CD4-positive, alpha-beta T cell (primary cell): Measurements from ENCODE around the gene KIAA1671. TPM values are rescaled to one million over a fixed set of nuclear protein-coding genes. Genes with fewer than 3 reads are reported as not detected.

ENCODE experiments used
- ATAC-seq: fragments of 200-7000 bp; cut with Tn5 transposase; one replicate; pipeline ENCODE4 v1.10.0; 2022; ENCODE audit warnings: mild to moderate bottlenecking; ENCODE audit not compliant: poor library complexity
- CTCF ChIA-PET: fragments of 350-600 bp; sonication (Branson Sonifier 250); formaldehyde crosslinking; loops from one replicate; lab custom pipeline; 2021; ENCODE audit warnings: antibody characterized with exemption, inconsistent platforms; lab: Charles Lee
- POLR2A ChIA-PET: fragments of 350-600 bp; sonication (Branson Sonifier 250); formaldehyde crosslinking; loops from one replicate; lab custom pipeline; 2021; ENCODE audit warnings: antibody characterized with exemption, inconsistent platforms; lab: Charles Lee
- DNase-seq, 14 experiments: peaks; one replicate each; pipeline ENCODE4 v3.0.0-alpha.2; 2013 to 2020; ENCODE audit warnings: mixed read lengths in 2 of 14
- H3K27ac ChIP-seq, 2 donors: one replicate each; pipeline versions ENCODE4 v1.5.1 to v1.7.0; 2013; ENCODE audit warnings: low read length in 2 of 2, low read depth in 1 of 2, mild to moderate bottlenecking in 1 of 2
- H3K27me3 ChIP-seq, 2 experiments: 1 replicate in 1 of 2; 2 replicates in 1 of 2; pipeline versions ENCODE4 v1.6.1 to v1.7.0; 2013; ENCODE audit warnings: low read length in 2 of 2, control low read depth in 1 of 2, mild to moderate bottlenecking in 1 of 2, moderate library complexity in 1 of 2; ENCODE audit not compliant: insufficient read depth in 2 of 2, control insufficient read depth in 1 of 2
- H3K36me3 ChIP-seq: one replicate; pipeline ENCODE4 v1.6.1; 2013; ENCODE audit warnings: low read length, control low read depth; ENCODE audit not compliant: insufficient read depth
- H3K4me1 ChIP-seq: one replicate; pipeline ENCODE4 v1.6.1; 2013; ENCODE audit warnings: low read length, control low read depth; ENCODE audit not compliant: insufficient read depth
- H3K4me3 ChIP-seq: one replicate; pipeline ENCODE4 v1.5.1; 2013; ENCODE audit warnings: mild to moderate bottlenecking, low read length, moderate library complexity
- H3K9me3 ChIP-seq, 2 experiments: 1 replicate in 1 of 2; 2 replicates in 1 of 2; pipeline versions ENCODE4 v1.6.1 to v1.7.0; 2013; ENCODE audit warnings: low read length in 2 of 2, mild to moderate bottlenecking in 2 of 2, control low read depth in 1 of 2, moderate library complexity in 1 of 2; ENCODE audit not compliant: control insufficient read depth in 1 of 2, insufficient read depth in 1 of 2
- H3K27ac Mint-ChIP-seq: one replicate; pipeline ENCODE4 v1.8.0; 2020; ENCODE audit warnings: mixed read lengths
- H3K27me3 Mint-ChIP-seq: one replicate; pipeline ENCODE4 v1.8.0; 2021; ENCODE audit warnings: mixed read lengths
- H3K36me3 Mint-ChIP-seq: one replicate; pipeline ENCODE4 v1.8.0; 2021; ENCODE audit warnings: low read depth, mixed read lengths
- H3K4me1 Mint-ChIP-seq: one replicate; pipeline ENCODE4 v1.8.0; 2021; ENCODE audit warnings: low read depth, mixed read lengths
- H3K4me3 Mint-ChIP-seq: one replicate; pipeline ENCODE4 v1.8.0; 2020; ENCODE audit warnings: mild to moderate bottlenecking, mixed read lengths
- H3K9me3 Mint-ChIP-seq: one replicate; pipeline ENCODE4 v1.8.0; 2020; ENCODE audit warnings: mixed read lengths
- CTCF ChIP-seq: fragments of 200-600 bp; IDR thresholded peaks from one replicate; pipeline ENCODE4 v1.8.0; 2022; ENCODE audit warnings: antibody characterized with exemption, mild to moderate bottlenecking
- intact Hi-C, 2 experiments: fragments of 100-400 bp; cut with DNase I in 1 of 2; cut with micrococcal nuclease in 1 of 2; formaldehyde crosslinking; loops; one replicate each; pipeline versions ENCODE4 v1.15.1 to v1.9.0; 2023 to 2025; cut with DNase I, micrococcal nuclease
- total RNA-seq, 174 experiments: library from RNA in 2 of 174; stranded (reverse) in 2 of 174; gene quantifications; one replicate each; pipeline ENCODE4 v1.2.3 and lab custom pipeline; 2021 to 2026

The KIAA1671 gene
- total RNA-seq, 2 experiments from 2014 or later, result 2.6 to 2.9 TPM

- DNase-seq (no peak), ATAC-seq (no peak)
- Histone ChIP-seq H3K27ac (no peak overlapping the region), H3K4me3 (no peak overlapping the region), H3K9me3 (no peaks in the 10 kb centered on the region), H3K36me3 (no peaks in the 10 kb centered on the region), H3K27me3 (no peaks in the 10 kb centered on the region), H3K4me1 (no peaks in the 10 kb centered on the region)
- H3K9me3 Mint-ChIP-seq, result no peaks in the 10 kb centered on the region
- ChIA-PET POLR2A (no interaction called here), CTCF (no interaction called here)
- no peaks in the 10 kb centered on the region for H3K36me3 Mint-ChIP-seq
- no peak for TF ChIP-seq CTCF
- intact Hi-C loops, result no loop called here
- no peaks in the 10 kb centered on the region for H3K4me1 Mint-ChIP-seq
- H3K4me3 Mint-ChIP-seq, result no peak overlapping the region
- no peaks in the 10 kb centered on the region for H3K27me3 Mint-ChIP-seq
- H3K27ac Mint-ChIP-seq, result no peak overlapping the region
Observed at GRCh38 chr22:25039255-25039654, 86.7 kb downstream of the KIAA1671 start.

GRCh38 chr22:25039754-25040153, 87.2 kb downstream of the KIAA1671 start:
- no peaks in the 10 kb centered on the region for H3K27me3 ChIP-seq
- no peaks in the 10 kb centered on the region for H3K36me3 ChIP-seq
- no peak overlapping the region for H3K4me3 ChIP-seq
- DNase-seq, result no peak
- intact Hi-C loops, result no loop called here
- Mint-ChIP-seq H3K27ac (no peak overlapping the region), H3K36me3 (no peaks in the 10 kb centered on the region), H3K4me3 (no peak overlapping the region), H3K27me3 (no peaks in the 10 kb centered on the region), H3K9me3 (no peaks in the 10 kb centered on the region), H3K4me1 (no peaks in the 10 kb centered on the region)
- no peak overlapping the region for H3K27ac ChIP-seq
- ATAC-seq, result no peak
- ChIA-PET POLR2A (no interaction called here), CTCF (no interaction called here)
- no peaks in the 10 kb centered on the region for H3K4me1 ChIP-seq
- no peak for TF ChIP-seq CTCF
- H3K9me3 ChIP-seq, result no peaks in the 10 kb centered on the region

GRCh38 chr22:25045159-25045558, 92.6 kb downstream of the KIAA1671 start:
- no peak overlapping the region for H3K4me3 Mint-ChIP-seq
- no peak for DNase-seq
- ChIA-PET POLR2A (no interaction called here), CTCF (no interaction called here)
- H3K27me3 Mint-ChIP-seq, result no peaks in the 10 kb centered on the region
- no peak for ATAC-seq
- intact Hi-C loops, result no loop called here
- Histone ChIP-seq H3K4me3 (no peak overlapping the region), H3K9me3 (peaks cover 0 to under 1% of the 10 kb centered on the region in 2 experiments), H3K36me3 (no peaks in the 10 kb centered on the region), H3K27me3 (no peaks in the 10 kb centered on the region), H3K4me1 (no peaks in the 10 kb centered on the region), H3K27ac (no peak overlapping the region)
- H3K9me3 Mint-ChIP-seq, result no peaks in the 10 kb centered on the region
- no peaks in the 10 kb centered on the region for H3K36me3 Mint-ChIP-seq
- no peaks in the 10 kb centered on the region for H3K4me1 Mint-ChIP-seq
- H3K27ac Mint-ChIP-seq, result no peak overlapping the region
- no peak for TF ChIP-seq CTCF
